Measurements from ENCODE around the gene ERC2.

- no peak for TF ChIP-seq CTCF (IDR thresholded peaks at IDR 0.05)
- TF ChIP-seq POLR2A (IDR thresholded peaks at IDR 0.05) = no peak
Observed at GRCh38 chr3:55491296-55491816, 976.9 kb downstream of the ERC2 start.
